SU-DHL-6 (cell line): ENCODE data around the gene TEAD1.

Experiments used
- H2AFZ ChIP-seq: fragments of 200-600 bp; sonication (generic); 2 replicates; pipeline ENCODE4 v1.6.1; 2014; ENCODE audit warnings: low read depth, mild to moderate bottlenecking, moderate library complexity, mixed read lengths, antibody characterized with exemption, low read length; ENCODE audit not compliant: severe bottlenecking
- H3F3A ChIP-seq: fragments of 200-600 bp; shearing (Covaris generic); 2 replicates; pipeline ENCODE4 v1.6.0; 2016; ENCODE audit warnings: antibody characterized with exemption, mild to moderate bottlenecking; ENCODE audit not compliant: insufficient read depth
- H3K27ac ChIP-seq: fragments of 200-600 bp; sonication (generic); 2 replicates; pipeline ENCODE4 v1.5.1; 2016; ENCODE audit warnings: low read depth, mild to moderate bottlenecking, low read length, moderate library complexity, mixed read lengths
- H3K27me3 ChIP-seq: fragments of 200-600 bp; sonication (generic), shearing (Covaris generic); 2 replicates; pipeline ENCODE4 v1.6.0; 2014; ENCODE audit warnings: mild to moderate bottlenecking, low read length
- H3K36me3 ChIP-seq: fragments of 200-600 bp; sonication (generic); 2 replicates; pipeline ENCODE4 v1.6.1; 2014; ENCODE audit warnings: mild to moderate bottlenecking, low read length, mixed read lengths
- H3K4me2 ChIP-seq: fragments of 300-600, 200-600 bp; shearing (Covaris generic), sonication (generic); 2 replicates; pipeline ENCODE4 v1.6.0; 2014; ENCODE audit warnings: low read length, low read depth, mild to moderate bottlenecking; ENCODE audit not compliant: poor library complexity, severe bottlenecking
- H3K4me3 ChIP-seq: fragments of 200-600 bp; sonication (generic); 2 replicates; pipeline ENCODE4 v1.5.1; 2014; ENCODE audit warnings: antibody characterized with exemption, low read length, mild to moderate bottlenecking, mixed read lengths; ENCODE audit not compliant: insufficient read depth, poor library complexity, severe bottlenecking
- H3K79me2 ChIP-seq: fragments of 200-600 bp; sonication (generic); 2 replicates; pipeline ENCODE4 v1.6.1; 2014; ENCODE audit warnings: mild to moderate bottlenecking, low read length, moderate library complexity; ENCODE audit not compliant: insufficient read depth
- H3K9ac ChIP-seq: fragments of 200-600 bp; sonication (generic); 2 replicates; pipeline ENCODE4 v1.7.0; 2014; ENCODE audit warnings: mild to moderate bottlenecking, low read length
- H3K9me2 ChIP-seq: fragments of 200-600 bp; sonication (generic); replicated peaks from 2 replicates; pipeline ENCODE4 v1.6.1; 2014; ENCODE audit warnings: low read length; ENCODE audit not compliant: insufficient read depth
- H3K9me3 ChIP-seq: fragments of 200-600 bp; sonication (generic); 2 replicates; pipeline ENCODE4 v1.6.1; 2014; ENCODE audit warnings: low read length, mixed read lengths; ENCODE audit not compliant: insufficient read depth
- H4K20me1 ChIP-seq: fragments of 200-600 bp; sonication (generic); 2 replicates; pipeline ENCODE4 v1.6.1; 2014; ENCODE audit warnings: low read depth, mild to moderate bottlenecking, antibody characterized with exemption, low read length, moderate library complexity, mixed read lengths
- CTCF ChIP-seq: fragments of 200-600 bp; sonication (generic); IDR thresholded peaks from one replicate; pipeline ENCODE4 v1.5.1; 2017; ENCODE audit warnings: antibody characterized with exemption, mild to moderate bottlenecking, low read length, moderate library complexity; ENCODE audit not compliant: insufficient read depth, poor library complexity, severe bottlenecking
- EZH2phosphoT487 ChIP-seq: fragments of 200-600 bp; sonication (generic), shearing (Covaris generic); conservative IDR thresholded peaks from 2 replicates; pipeline ENCODE4 v1.6.1; 2018; ENCODE audit warnings: mild to moderate bottlenecking, antibody characterized with exemption, low read length, moderate library complexity, mixed read lengths

The TEAD1 gene

DNA sequence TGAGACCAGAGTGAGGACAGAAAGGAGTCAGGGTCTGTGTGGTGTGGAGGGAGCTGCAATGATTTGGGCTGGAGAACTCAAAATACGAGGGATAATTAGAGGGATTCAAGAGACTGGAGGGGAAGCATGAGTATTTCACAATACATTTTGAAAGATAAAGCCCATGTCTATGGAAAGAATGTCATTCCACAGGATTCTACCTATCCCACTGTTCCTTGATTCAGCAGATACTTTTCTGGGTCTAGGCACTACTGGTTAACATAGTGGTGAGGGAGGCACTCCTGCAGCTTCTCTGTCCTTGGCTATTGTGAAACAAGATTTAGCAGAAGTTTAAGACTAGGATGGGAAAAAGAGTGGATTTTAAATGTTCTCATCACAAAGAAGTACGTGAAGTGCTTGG lies 262.0 kb downstream of the TEAD1 start:
- H3K27ac ChIP-seq = no peak overlapping the region
- no peaks in the 10 kb centered on the region for H3K27me3 ChIP-seq
- no peaks in the 10 kb centered on the region for H3K36me3 ChIP-seq
- H3K9me2 ChIP-seq = no peaks in the 10 kb centered on the region
- no peak overlapping the region for H3K9ac ChIP-seq
- no peak overlapping the region for H3K4me2 ChIP-seq
- H3K79me2 ChIP-seq = no peaks in the 10 kb centered on the region
- H3K9me3 ChIP-seq = no peaks in the 10 kb centered on the region
- no peak overlapping the region for H2AFZ ChIP-seq
- no peaks in the 10 kb centered on the region for H3F3A ChIP-seq
- H3K4me3 ChIP-seq = no peak overlapping the region
- no peaks in the 10 kb centered on the region for H4K20me1 ChIP-seq
- TF ChIP-seq EZH2phosphoT487 = no peak

DNA sequence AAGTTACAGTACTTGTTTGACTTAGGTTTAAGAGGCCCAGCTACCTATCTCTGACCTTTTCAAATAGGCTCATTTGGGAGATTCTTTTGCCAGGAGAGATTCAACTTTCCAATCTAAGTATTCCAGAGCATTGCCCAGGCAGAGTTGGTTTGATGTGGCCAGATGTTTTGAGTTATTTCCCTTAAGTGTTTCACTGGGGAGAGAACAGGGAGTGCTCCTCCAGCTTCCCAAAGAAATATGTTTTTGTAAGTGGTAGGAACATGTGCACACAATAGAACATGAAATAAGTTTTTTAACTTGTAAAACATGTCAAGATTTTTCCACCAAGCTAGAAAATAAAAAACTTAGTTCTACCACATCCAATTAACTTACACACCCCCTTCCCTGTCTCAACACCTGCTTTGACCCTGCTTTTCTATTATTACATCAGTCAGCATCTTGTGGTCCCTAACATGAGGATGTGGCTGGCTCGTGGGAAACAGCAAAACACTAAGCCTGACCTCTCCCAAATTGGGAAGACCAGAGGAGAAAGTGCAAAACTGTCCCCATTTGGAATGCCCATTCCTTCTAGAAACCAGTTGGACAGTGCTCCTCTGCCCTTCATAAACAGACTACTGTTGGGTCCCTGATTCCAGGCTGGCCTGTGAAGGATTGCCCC lies 264.5 kb downstream of the TEAD1 start:
- Histone ChIP-seq H2AFZ (no peak overlapping the region), H3F3A (no peaks in the 10 kb centered on the region), H3K27ac (no peak overlapping the region), H3K27me3 (no peaks in the 10 kb centered on the region), H3K36me3 (no peaks in the 10 kb centered on the region), H3K9ac (no peak overlapping the region), H3K4me2 (no peak overlapping the region), H3K9me3 (no peaks in the 10 kb centered on the region), H4K20me1 (no peaks in the 10 kb centered on the region), H3K9me2 (no peaks in the 10 kb centered on the region), H3K79me2 (no peaks in the 10 kb centered on the region), H3K4me3 (no peak overlapping the region)
- TF ChIP-seq CTCF = no peak

DNA sequence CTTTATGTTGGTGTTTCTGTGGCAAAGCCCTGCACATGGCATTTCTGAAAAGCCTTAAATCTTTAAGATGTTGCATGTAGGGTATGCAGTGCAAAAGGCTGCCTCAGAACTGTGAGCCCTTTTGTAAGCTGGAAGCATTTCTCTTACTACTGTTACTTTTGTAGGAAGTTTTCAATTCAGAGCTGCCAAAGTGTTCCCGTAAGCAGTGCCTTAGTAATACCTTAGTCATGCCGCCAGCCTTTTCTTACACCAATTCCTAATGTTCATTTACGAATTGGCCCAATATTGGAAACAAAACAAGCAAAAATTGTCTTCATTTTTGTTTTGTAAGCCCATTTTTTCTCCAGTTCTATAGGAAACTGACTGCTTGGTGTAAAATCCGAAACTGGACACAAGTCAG lies 267.4 kb downstream of the TEAD1 start:
- Histone ChIP-seq H3K9me2 (no peaks in the 10 kb centered on the region), H3K4me2 (no peak overlapping the region), H3K27me3 (no peaks in the 10 kb centered on the region), H4K20me1 (no peaks in the 10 kb centered on the region), H3F3A (no peaks in the 10 kb centered on the region), H3K9ac (no peak overlapping the region), H3K4me3 (no peak overlapping the region), H2AFZ (no peak overlapping the region), H3K9me3 (no peaks in the 10 kb centered on the region), H3K79me2 (no peaks in the 10 kb centered on the region), H3K27ac (no peak overlapping the region), H3K36me3 (no peaks in the 10 kb centered on the region)
- TF ChIP-seq EZH2phosphoT487 = no peak
- TF ChIP-seq CTCF = no peak

DNA sequence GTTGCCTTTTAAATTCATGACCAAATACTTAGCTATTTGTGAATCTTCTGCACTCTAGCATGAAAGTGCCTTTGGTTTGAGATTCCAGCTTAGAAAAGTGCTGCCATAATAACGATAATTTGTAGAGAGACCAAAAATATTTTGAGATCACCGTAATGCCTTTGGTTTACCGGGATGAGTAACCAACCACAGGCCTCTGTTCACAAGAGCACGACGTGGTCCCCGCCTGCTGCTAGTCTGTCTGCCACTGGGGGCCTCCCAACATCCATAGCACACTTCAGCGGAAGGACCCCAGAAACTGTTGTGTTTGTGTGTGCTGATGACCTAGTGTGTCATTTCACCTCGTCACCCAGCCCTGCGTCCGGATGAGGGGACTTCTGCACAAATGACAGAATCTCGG lies 267.9 kb downstream of the TEAD1 start:
- no peaks in the 10 kb centered on the region for H3K9me3 ChIP-seq
- no peaks in the 10 kb centered on the region for H3K36me3 ChIP-seq
- H3K9ac ChIP-seq = no peak overlapping the region
- no peaks in the 10 kb centered on the region for H3K79me2 ChIP-seq
- no peaks in the 10 kb centered on the region for H4K20me1 ChIP-seq
- H2AFZ ChIP-seq = no peak overlapping the region
- H3K9me2 ChIP-seq = no peaks in the 10 kb centered on the region
- no peaks in the 10 kb centered on the region for H3K27me3 ChIP-seq
- TF ChIP-seq CTCF (no peak), EZH2phosphoT487 (no peak)
- no peak overlapping the region for H3K27ac ChIP-seq
- no peak overlapping the region for H3K4me2 ChIP-seq
- no peaks in the 10 kb centered on the region for H3F3A ChIP-seq
- no peak overlapping the region for H3K4me3 ChIP-seq
